ENCODE data around the gene GFY. TPM values are rescaled to one million over a fixed set of nuclear protein-coding genes. Genes with fewer than 3 reads are reported as not detected.

GFY gene
- total RNA-seq, 1 donor from 2014 or later = not detected

DNA sequence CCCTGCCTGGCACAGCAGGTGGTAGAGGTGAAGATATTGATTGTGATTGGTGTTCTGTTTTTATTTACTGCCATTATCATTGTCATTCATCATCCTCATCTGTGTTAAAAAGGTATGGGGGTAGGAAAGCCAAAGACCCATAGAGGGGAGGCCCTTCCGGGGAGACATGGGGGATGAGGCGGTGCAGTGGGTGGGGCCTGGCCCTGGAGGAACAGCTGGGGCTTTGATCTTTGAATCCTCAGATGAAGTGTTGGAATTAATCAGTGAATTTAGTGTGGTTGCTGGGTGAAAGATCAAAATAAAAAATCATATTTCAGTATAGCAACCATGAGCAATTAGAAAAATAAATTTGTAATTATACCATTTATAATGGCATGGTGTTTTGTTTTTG, 9.4 kb upstream of the GFY start:
- TF ChIP-seq, protein P1, sequence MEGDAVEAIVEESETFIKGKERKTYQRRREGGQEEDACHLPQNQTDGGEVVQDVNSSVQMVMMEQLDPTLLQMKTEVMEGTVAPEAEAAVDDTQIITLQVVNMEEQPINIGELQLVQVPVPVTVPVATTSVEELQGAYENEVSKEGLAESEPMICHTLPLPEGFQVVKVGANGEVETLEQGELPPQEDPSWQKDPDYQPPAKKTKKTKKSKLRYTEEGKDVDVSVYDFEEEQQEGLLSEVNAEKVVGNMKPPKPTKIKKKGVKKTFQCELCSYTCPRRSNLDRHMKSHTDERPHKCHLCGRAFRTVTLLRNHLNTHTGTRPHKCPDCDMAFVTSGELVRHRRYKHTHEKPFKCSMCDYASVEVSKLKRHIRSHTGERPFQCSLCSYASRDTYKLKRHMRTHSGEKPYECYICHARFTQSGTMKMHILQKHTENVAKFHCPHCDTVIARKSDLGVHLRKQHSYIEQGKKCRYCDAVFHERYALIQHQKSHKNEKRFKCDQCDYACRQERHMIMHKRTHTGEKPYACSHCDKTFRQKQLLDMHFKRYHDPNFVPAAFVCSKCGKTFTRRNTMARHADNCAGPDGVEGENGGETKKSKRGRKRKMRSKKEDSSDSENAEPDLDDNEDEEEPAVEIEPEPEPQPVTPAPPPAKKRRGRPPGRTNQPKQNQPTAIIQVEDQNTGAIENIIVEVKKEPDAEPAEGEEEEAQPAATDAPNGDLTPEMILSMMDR (IDR thresholded peaks at IDR 0.05; ENCODE audit: unreplicated experiment) = no peak
- Mint-ChIP-seq H3K4me3 (no peak overlapping the region), H3K27ac (no peak overlapping the region), H3K27me3 (ENCODE audit: low read depth) (peaks cover 53% of the 10 kb centered on the region), H3K9me3 (no peaks in the 10 kb centered on the region), H3K36me3 (no peaks in the 10 kb centered on the region), H3K4me1 (peaks cover 37% of the 10 kb centered on the region)
- no peak for DNase-seq (ENCODE audit: low spot score in 2 of 2, unreplicated experiment in 2 of 2)

DNA sequence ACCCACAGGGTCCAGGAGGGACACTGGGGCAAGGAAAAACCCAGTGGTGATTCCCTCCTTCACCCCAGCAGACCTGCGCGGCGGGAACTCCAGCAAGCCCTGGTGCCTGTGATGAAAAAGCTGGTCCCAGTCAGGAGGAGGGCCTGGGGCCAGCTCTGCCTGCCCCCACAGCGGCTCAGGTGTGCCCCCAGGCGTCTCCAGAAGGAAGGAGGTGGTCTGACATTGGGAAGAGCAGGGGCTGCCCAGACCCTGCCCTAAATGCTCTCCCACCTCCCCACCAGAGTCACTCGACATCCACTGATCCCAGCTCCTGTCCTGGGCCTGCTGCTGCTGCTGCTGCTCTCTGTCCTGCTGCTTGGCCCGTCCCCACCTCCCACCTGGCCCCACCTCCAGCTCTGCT, 8.1 kb upstream of the GFY start:
- H3K27me3 Mint-ChIP-seq (ENCODE audit: low read depth) = peaks cover 63% of the 10 kb centered on the region
- H3K36me3 Mint-ChIP-seq = no peaks in the 10 kb centered on the region
- DNase-seq (ENCODE audit: low spot score in 2 of 2, unreplicated experiment in 2 of 2) = no peak
- H3K4me1 Mint-ChIP-seq = peaks cover 46% of the 10 kb centered on the region
- H3K9me3 Mint-ChIP-seq = no peaks in the 10 kb centered on the region
- no peak overlapping the region for H3K4me3 Mint-ChIP-seq
- H3K27ac Mint-ChIP-seq = no peak overlapping the region
- TF ChIP-seq, protein P1 (IDR thresholded peaks at IDR 0.05; ENCODE audit: unreplicated experiment) = no peak

DNA sequence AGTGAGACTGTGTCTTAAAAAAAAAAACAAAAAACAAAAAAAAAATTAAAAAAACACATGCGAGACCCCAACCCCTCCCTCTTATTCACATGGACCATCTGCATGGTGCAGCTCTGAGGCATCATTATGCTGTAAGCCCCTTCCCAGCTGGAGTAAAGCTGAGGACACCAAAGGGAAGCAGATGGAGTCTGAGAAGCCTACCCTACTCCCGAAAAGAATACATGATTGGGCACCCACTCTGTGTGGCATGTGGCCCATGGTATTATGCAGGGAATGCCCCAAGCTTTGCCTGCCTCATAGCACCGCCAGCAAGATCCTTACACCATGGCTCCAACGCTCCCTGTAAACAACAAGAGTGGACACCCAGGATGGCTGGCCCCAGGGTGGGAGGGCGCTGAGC, 6.7 kb upstream of the GFY start:
- Mint-ChIP-seq H3K9me3 (no peaks in the 10 kb centered on the region), H3K27me3 (ENCODE audit: low read depth) (peaks cover 70% of the 10 kb centered on the region), H3K4me1 (peaks cover 38% of the 10 kb centered on the region), H3K27ac (no peak overlapping the region), H3K4me3 (no peak overlapping the region), H3K36me3 (no peaks in the 10 kb centered on the region)
- DNase-seq (ENCODE audit: low spot score in 2 of 2, unreplicated experiment in 2 of 2) = no peak
- TF ChIP-seq, protein P1 (IDR thresholded peaks at IDR 0.05; ENCODE audit: unreplicated experiment) = no peak

DNA sequence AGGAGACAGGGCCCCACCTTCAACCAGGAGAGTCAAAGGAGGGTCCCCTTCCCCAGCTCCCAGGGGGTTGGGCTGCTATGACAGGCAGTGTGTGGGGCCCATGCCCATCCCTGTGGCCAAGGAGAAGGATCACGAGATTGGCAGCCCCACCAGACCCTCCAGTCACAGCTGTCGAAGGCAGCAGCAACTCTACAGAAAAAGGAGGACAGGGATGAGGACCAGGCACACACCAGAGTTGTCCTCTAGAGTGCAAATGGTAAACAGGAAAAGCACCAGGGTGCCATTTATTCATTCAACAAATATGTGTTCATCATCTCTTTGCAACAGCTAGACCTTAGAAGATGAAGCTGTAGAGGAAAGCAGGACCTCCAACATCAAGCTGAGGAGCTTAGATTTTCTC, 6.0 kb upstream of the GFY start:
- peaks cover 36% of the 10 kb centered on the region for H3K4me1 Mint-ChIP-seq
- no peaks in the 10 kb centered on the region for H3K9me3 Mint-ChIP-seq
- H3K27ac Mint-ChIP-seq = no peak overlapping the region
- no peaks in the 10 kb centered on the region for H3K36me3 Mint-ChIP-seq
- no peak for DNase-seq (ENCODE audit: low spot score in 2 of 2, unreplicated experiment in 2 of 2)
- H3K27me3 Mint-ChIP-seq (ENCODE audit: low read depth) = peaks cover 77% of the 10 kb centered on the region
- H3K4me3 Mint-ChIP-seq = no peak overlapping the region
- TF ChIP-seq, protein P1 (IDR thresholded peaks at IDR 0.05; ENCODE audit: unreplicated experiment) = no peak

DNA sequence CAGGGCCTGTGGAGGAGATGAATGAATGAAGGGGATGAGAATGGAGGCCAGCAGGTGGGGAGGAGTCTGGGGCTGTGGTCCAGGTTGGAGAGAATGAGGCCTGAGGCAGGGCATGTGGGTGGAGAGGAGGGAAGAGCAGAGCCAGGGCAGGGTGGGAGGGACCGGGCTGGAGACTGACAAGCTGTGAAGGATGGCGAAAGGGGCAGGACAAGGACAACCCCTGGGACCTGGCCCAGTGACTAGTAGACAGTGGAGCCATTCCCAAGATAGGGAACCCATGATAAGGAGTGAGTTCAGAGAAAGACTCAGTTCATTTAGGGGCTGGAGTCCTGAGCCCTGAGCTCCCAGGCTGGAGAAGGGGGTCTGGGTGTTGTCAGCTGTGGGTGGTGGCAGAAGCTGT, 5.0 kb upstream of the GFY start:
- H3K9me3 Mint-ChIP-seq = no peaks in the 10 kb centered on the region
- TF ChIP-seq, protein P1 (IDR thresholded peaks at IDR 0.05; ENCODE audit: unreplicated experiment) = no peak
- H3K27me3 Mint-ChIP-seq (ENCODE audit: low read depth) = peaks cover 87% of the 10 kb centered on the region
- H3K4me1 Mint-ChIP-seq = peaks cover 30% of the 10 kb centered on the region
- DNase-seq (ENCODE audit: low spot score in 2 of 2, unreplicated experiment in 2 of 2) = no peak
- H3K36me3 Mint-ChIP-seq = no peaks in the 10 kb centered on the region
- no peak overlapping the region for H3K27ac Mint-ChIP-seq
- H3K4me3 Mint-ChIP-seq = no peak overlapping the region

Measured in mesothelial cell of epicardium (in vitro differentiated cells).